Thyroid gland (tissue), 4 donors: ENCODE measurements around the gene DOCK9. TPM values are rescaled to one million over a fixed set of nuclear protein-coding genes. Genes with fewer than 3 reads are reported as not detected.

ENCODE experiments used
- DNase-seq, 2 donors: peaks; one replicate each; pipeline ENCODE4 v3.0.0-alpha.2; 2019
- H3K27ac ChIP-seq, 3 donors: fragments of 200-600 bp; sonication (generic); 1 replicate in 2 of 3; 2 replicates in 1 of 3; pipeline ENCODE4 v1.5.1; 2016 to 2019; ENCODE audit warnings: mild to moderate bottlenecking in 1 of 3, moderate library complexity in 1 of 3
- H3K27me3 ChIP-seq: fragments of 200-600 bp; sonication (generic); one replicate; pipeline ENCODE4 v1.5.1; 2019
- H3K36me3 ChIP-seq, 2 donors: fragments of 200-600 bp; sonication (generic); one replicate each; pipeline ENCODE4 v1.5.1; 2016 to 2019
- H3K4me1 ChIP-seq, 2 donors: fragments of 200-600 bp; sonication (generic); one replicate each; pipeline ENCODE4 v1.5.1; 2017 to 2019
- H3K4me3 ChIP-seq, 3 donors: fragments of 200-600 bp; sonication (generic); replicated peaks in 1 of 3; 1 replicate in 2 of 3; 2 replicates in 1 of 3; pipeline ENCODE4 v1.5.1; 2016; ENCODE audit warnings: mild to moderate bottlenecking in 1 of 3
- H3K9me3 ChIP-seq: fragments of 200-600 bp; sonication (generic); one replicate; pipeline ENCODE4 v1.5.1; 2017
- POLR2A ChIP-seq, 2 donors: fragments of 450-650 bp; IDR thresholded peaks; one replicate each; pipeline ENCODE4 v1.6.1; 2017; ENCODE audit warnings: antibody characterized with exemption in 2 of 2, mild to moderate bottlenecking in 2 of 2, moderate library complexity in 1 of 2
- WGBS, 2 donors: methylation state at CpG; one replicate each; pipeline ENCODE4 v1.1.5; 2017; 5-methylcytosine and 5-hydroxymethylcytosine counted together
- intact Hi-C: fragments of 100-400 bp; cut with DNase I; formaldehyde crosslinking; loops from one replicate; pipeline ENCODE4 v1.15.1; 2023
- total RNA-seq, 4 donors: library from RNA; depleted of rRNA; stranded (reverse); fragments of >200 nt; gene quantifications; one replicate each; pipeline ENCODE4 v1.2.3, GENCODE V29; 2016
- TF ChIP-seq, protein P1 (sequence below), 6 experiments: fragments of 200-600 bp in 3 of 6; fragments of 450-650 bp in 3 of 6; sonication (generic) in 3 of 6; IDR thresholded peaks; one replicate each; pipeline ENCODE4 v1.5.1; 2016 to 2019; ENCODE audit warnings: antibody characterized with exemption in 6 of 6, mild to moderate bottlenecking in 2 of 6, inconsistent platforms in 1 of 6, moderate library complexity in 1 of 6

The DOCK9 gene
- total RNA-seq, 4 donors from 2014 or later = 126 to 240 (median 160) TPM

DNA sequence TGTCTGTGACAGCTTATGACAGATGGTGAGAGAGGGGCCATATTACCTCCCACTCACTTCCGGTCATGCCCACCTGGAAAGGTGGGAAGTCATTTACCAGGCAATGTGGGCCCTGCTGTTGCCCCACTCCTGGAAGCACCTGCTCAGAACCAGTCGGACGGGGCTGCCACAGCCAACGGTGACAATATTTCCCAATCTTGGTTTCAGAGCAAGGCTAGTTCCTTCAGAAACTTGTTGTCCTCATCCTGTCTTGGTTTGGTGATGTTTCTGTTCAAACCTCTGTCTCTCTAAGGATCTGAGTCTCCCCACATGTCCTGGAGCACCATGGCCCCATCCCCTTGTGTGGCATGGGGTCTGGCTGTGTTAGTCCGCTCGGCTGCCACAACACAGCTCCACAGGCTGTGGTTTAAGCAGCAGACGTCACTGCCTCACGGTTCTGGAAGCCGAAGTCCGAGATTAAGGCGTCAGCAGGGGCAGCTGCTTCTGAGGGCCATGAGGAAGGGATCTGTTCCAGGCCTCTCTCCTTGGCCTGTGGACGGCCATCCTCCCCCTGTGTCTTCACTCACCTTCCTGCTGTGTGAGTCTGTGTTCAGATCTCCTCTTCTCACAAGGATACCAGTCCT, 193.9 kb downstream of the DOCK9 start:
- Histone ChIP-seq H3K27ac (no peak overlapping the region), H3K27me3 (no peaks in the 10 kb centered on the region), H3K4me1 (no peaks in the 10 kb centered on the region), H3K36me3 (no peaks in the 10 kb centered on the region), H3K4me3 (no peak overlapping the region), H3K9me3 (no peaks in the 10 kb centered on the region)
- no peak for DNase-seq
- TF ChIP-seq, protein P1, sequence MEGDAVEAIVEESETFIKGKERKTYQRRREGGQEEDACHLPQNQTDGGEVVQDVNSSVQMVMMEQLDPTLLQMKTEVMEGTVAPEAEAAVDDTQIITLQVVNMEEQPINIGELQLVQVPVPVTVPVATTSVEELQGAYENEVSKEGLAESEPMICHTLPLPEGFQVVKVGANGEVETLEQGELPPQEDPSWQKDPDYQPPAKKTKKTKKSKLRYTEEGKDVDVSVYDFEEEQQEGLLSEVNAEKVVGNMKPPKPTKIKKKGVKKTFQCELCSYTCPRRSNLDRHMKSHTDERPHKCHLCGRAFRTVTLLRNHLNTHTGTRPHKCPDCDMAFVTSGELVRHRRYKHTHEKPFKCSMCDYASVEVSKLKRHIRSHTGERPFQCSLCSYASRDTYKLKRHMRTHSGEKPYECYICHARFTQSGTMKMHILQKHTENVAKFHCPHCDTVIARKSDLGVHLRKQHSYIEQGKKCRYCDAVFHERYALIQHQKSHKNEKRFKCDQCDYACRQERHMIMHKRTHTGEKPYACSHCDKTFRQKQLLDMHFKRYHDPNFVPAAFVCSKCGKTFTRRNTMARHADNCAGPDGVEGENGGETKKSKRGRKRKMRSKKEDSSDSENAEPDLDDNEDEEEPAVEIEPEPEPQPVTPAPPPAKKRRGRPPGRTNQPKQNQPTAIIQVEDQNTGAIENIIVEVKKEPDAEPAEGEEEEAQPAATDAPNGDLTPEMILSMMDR (IDR thresholded peaks at IDR 0.05) = no peak
- intact Hi-C loops = no loop called here
- 92 to 93% methylated on average over 7 to 12 of the region's 12 CpGs for WGBS, 2 donors

DNA sequence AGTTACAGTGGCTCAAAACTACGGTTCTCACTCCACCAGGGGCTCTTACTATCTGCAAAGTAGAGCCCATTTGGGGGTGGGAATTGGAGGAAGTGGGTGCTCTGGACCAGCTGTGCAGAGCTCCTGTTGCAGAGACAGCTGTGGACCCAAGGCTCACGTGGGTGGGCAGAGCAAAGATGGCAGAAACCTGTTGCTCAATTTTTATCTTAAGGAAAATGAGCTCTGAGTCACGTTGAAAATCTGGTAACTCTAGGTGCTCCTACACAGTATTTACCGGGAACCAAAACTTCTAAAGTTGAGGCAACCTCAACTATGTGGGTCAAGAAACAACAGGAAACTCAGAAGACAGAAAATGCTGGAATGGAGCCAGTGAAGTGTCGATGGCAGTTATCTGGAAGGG, 195.2 kb downstream of the DOCK9 start:
- Histone ChIP-seq H3K4me1 (no peaks in the 10 kb centered on the region), H3K9me3 (no peaks in the 10 kb centered on the region), H3K4me3 (no peak overlapping the region), H3K27ac (no peak overlapping the region), H3K36me3 (no peaks in the 10 kb centered on the region), H3K27me3 (no peaks in the 10 kb centered on the region)
- DNase-seq = no peak
- WGBS, 2 donors = 59 to 73% methylated on average over 5 of the region's 5 CpGs
- TF ChIP-seq, protein P1 (IDR thresholded peaks at IDR 0.05) = no peak
- no peak for TF ChIP-seq POLR2A (IDR thresholded peaks at IDR 0.05)
- intact Hi-C loops = no loop called here

DNA sequence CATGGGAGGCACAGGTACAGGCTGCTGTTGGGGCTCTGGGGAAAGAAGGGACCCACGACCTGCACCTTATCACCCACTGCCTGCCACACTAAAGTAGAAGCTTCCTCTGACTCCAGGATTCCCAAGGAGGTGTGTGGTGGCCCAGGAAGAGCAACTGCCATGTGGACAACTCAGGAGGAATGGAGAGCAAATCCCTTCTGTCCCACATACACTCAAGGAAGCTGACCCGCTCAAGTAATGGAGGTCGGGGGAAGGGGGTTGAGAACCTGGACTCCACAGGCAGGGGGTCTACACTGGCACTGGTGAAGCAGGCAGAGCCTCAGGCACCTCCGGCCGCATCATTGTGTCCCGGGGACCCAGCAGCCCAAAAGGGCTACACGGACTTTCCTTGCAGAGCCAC, 196.0 kb downstream of the DOCK9 start:
- intact Hi-C loops = no loop called here
- Histone ChIP-seq H3K27ac (no peak overlapping the region), H3K4me1 (no peaks in the 10 kb centered on the region), H3K4me3 (no peak overlapping the region), H3K36me3 (no peaks in the 10 kb centered on the region), H3K9me3 (no peaks in the 10 kb centered on the region), H3K27me3 (no peaks in the 10 kb centered on the region)
- DNase-seq = no peak
- WGBS, 2 donors = 87 to 88% methylated on average over 6 to 7 of the region's 7 CpGs
- no peak for TF ChIP-seq POLR2A (IDR thresholded peaks at IDR 0.05)
- TF ChIP-seq, protein P1 (IDR thresholded peaks at IDR 0.05) = no peak

DNA sequence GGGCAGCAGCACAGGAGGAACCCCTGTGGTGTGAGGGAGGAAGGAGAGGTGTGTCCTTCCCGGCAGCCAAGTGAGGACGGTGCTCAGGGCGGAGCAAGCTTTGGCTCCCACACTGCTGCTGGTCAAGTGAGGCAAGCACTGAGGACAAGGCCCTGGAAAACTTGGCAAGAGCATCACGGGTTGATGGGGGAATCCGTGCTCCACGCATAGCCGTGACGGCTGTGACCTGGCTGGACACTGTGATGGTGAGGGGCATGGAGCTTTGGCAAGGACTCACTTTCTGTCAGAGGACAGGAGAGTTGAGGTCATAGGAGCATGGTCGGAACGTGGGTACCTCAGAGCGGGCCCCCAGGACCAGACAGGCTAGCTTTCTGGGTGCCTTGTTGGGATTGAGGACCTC, 196.4 kb downstream of the DOCK9 start:
- Histone ChIP-seq H3K27me3 (no peaks in the 10 kb centered on the region), H3K36me3 (no peaks in the 10 kb centered on the region), H3K4me3 (no peak overlapping the region), H3K9me3 (no peaks in the 10 kb centered on the region), H3K4me1 (no peaks in the 10 kb centered on the region), H3K27ac (no peak overlapping the region)
- intact Hi-C loops = no loop called here
- no peak for DNase-seq
- 79 to 95% methylated on average over 10 to 11 of the region's 11 CpGs for WGBS, 2 donors
- TF ChIP-seq, protein P1 (IDR thresholded peaks at IDR 0.05) = no peak
- no peak for TF ChIP-seq POLR2A (IDR thresholded peaks at IDR 0.05)

DNA sequence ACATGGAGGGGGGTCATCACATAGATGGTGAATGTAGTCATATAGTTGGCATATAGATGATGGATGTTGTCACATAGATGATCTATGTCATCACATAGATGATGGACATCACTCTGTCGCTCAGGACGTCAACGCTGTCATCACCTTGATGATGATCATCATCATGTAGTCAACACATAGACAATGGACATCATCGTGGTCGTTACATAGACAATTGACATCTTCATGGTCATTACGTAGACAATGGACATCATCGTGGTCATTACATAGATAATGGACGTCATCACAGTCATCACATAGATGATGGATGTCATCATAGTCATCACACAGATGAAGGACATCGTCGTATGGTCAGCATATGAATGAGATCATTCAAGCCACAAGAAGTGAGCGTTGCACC, 196.8 kb downstream of the DOCK9 start:
- intact Hi-C loops = no loop called here
- H3K4me1 ChIP-seq = no peaks in the 10 kb centered on the region
- TF ChIP-seq, protein P1 (IDR thresholded peaks at IDR 0.05) = no peak
- TF ChIP-seq POLR2A (IDR thresholded peaks at IDR 0.05) = no peak
- no peak for DNase-seq
- no peaks in the 10 kb centered on the region for H3K27me3 ChIP-seq
- no peak overlapping the region for H3K4me3 ChIP-seq
- H3K9me3 ChIP-seq = no peaks in the 10 kb centered on the region
- H3K27ac ChIP-seq = no peak overlapping the region
- 78 to 97% methylated on average over 11 of the region's 11 CpGs for WGBS, 2 donors
- no peaks in the 10 kb centered on the region for H3K36me3 ChIP-seq
